Lower leg skin (tissue), 3 donors: ENCODE results near the gene SCGB1C2.

Experiments
- CTCF ChIP-seq, 3 donors: fragments of 450-650 bp; IDR thresholded peaks; one replicate each; pipeline ENCODE4 v1.5.1; 2016; ENCODE audit warnings: antibody characterized with exemption in 3 of 3, mild to moderate bottlenecking in 3 of 3, moderate library complexity in 2 of 3
- POLR2A ChIP-seq, 2 donors: fragments of 450-650 bp; IDR thresholded peaks; one replicate each; pipeline ENCODE4 v1.6.1; 2016 to 2017; ENCODE audit warnings: antibody characterized with exemption in 2 of 2, mild to moderate bottlenecking in 1 of 2, moderate library complexity in 1 of 2

- no peak for TF ChIP-seq POLR2A (IDR thresholded peaks at IDR 0.05)
- TF ChIP-seq CTCF (IDR thresholded peaks at IDR 0.05) = no peak
Measured at GRCh38 chr17:187130-187529, 49.8 kb downstream of the SCGB1C2 start.
